IMR-90 (cell line): ENCODE measurements around the gene SOCS6. TPM values are rescaled to one million over a fixed set of nuclear protein-coding genes. Genes with fewer than 3 reads are reported as not detected.

Experiments used
- ATAC-seq: fragments of 200-7000 bp; cut with Tn5 transposase; 2 replicates; pipeline ENCODE4 v1.9.1; 2020; ENCODE audit warnings: low read depth, mild to moderate bottlenecking, moderate library complexity
- BruUV-seq: library from RNA; stranded (reverse); fragments of 400-500 nt; replicated peaks from 2 replicates; lab custom pipeline; 2021; lab: Mats Ljungman, UMichigan
- CTCF ChIA-PET: fragments of 300-600 bp; formaldehyde crosslinking; extraction: SDS; loops from one replicate; lab custom pipeline; 2021; ENCODE audit warnings: antibody characterized with exemption; lab: Yijun Ruan, JAX
- POLR2A ChIA-PET: fragments of 300-600 bp; sonication (Branson Sonifier 250); formaldehyde crosslinking; loops from one replicate; lab custom pipeline; 2022; ENCODE audit warnings: antibody characterized with exemption; ENCODE audit not compliant: unreplicated experiment; lab: Charles Lee
- DNase-seq: peaks from one replicate; pipeline ENCODE4 v3.0.0; 2013
- H2AFZ ChIP-seq: replicated peaks from 2 replicates; pipeline ENCODE3; 2013; ENCODE audit warnings: low read length, mild to moderate bottlenecking; ENCODE audit not compliant: poor library complexity
- H2AK5ac ChIP-seq: 2 replicates; pipeline ENCODE4 v1.6.1; 2013; ENCODE audit warnings: low read depth, low read length, inconsistent platforms
- H2AK9ac ChIP-seq: replicated peaks from 2 replicates; pipeline ENCODE3; 2013; ENCODE audit warnings: mild to moderate bottlenecking, low read depth, low read length, moderate library complexity; ENCODE audit not compliant: poor library complexity
- H2BK120ac ChIP-seq: 2 replicates; pipeline ENCODE4 v1.6.1; 2013; ENCODE audit warnings: low read depth, low read length, inconsistent platforms
- H2BK15ac ChIP-seq: 3 replicates; pipeline ENCODE4 v1.6.1; 2013; ENCODE audit warnings: low read depth, low read length, inconsistent platforms
- H2BK20ac ChIP-seq: 2 replicates; pipeline ENCODE4 v1.6.1; 2013; ENCODE audit warnings: low read depth, mild to moderate bottlenecking, inconsistent platforms, low read length, moderate library complexity
- H2BK5ac ChIP-seq: 2 replicates; pipeline ENCODE4 v1.6.1; 2013; ENCODE audit warnings: mild to moderate bottlenecking, low read depth, low read length, inconsistent platforms; ENCODE audit not compliant: poor library complexity, severe bottlenecking
- H3K14ac ChIP-seq: replicated peaks from 2 replicates; pipeline ENCODE4 v1.6.1; 2013; ENCODE audit warnings: low read depth, low read length, inconsistent platforms
- H3K18ac ChIP-seq: 2 replicates; pipeline ENCODE4 v1.6.1; 2013; ENCODE audit warnings: low read depth, low read length, control low read depth
- H3K23ac ChIP-seq: 2 replicates; pipeline ENCODE4 v1.6.1; 2013; ENCODE audit warnings: low read depth, low read length, inconsistent platforms
- H3K27ac ChIP-seq: 2 replicates; pipeline ENCODE4 v1.5.1; 2013; ENCODE audit warnings: mild to moderate bottlenecking, control low read depth, low read length; ENCODE audit not compliant: insufficient read depth
- H3K27me3 ChIP-seq: 2 replicates; pipeline ENCODE4 v1.6.1; 2013; ENCODE audit warnings: low read length; ENCODE audit not compliant: control insufficient read depth, insufficient read depth
- H3K36me3 ChIP-seq: 2 replicates; pipeline ENCODE4 v1.6.1; 2013; ENCODE audit warnings: low read length, mixed read lengths; ENCODE audit not compliant: control insufficient read depth, insufficient read depth
- H3K4ac ChIP-seq: 2 replicates; pipeline ENCODE4 v1.6.1; 2013; ENCODE audit warnings: low read depth, low read length, inconsistent platforms
- H3K4me1 ChIP-seq: 2 replicates; pipeline ENCODE4 v1.6.1; 2013; ENCODE audit warnings: low read length, mixed read lengths; ENCODE audit not compliant: control insufficient read depth, insufficient read depth
- H3K4me2 ChIP-seq: 2 replicates; pipeline ENCODE4 v1.6.1; 2013; ENCODE audit warnings: low read depth, mild to moderate bottlenecking, control low read depth, low read length, moderate library complexity
- H3K4me3 ChIP-seq: 2 replicates; pipeline ENCODE4 v1.5.1; 2013; ENCODE audit warnings: low read depth, mild to moderate bottlenecking, control low read depth, low read length, moderate library complexity; ENCODE audit not compliant: insufficient read depth
- H3K56ac ChIP-seq: 2 replicates; pipeline ENCODE4 v1.6.1; 2013; ENCODE audit warnings: low read length, inconsistent platforms; ENCODE audit not compliant: insufficient read depth; ENCODE audit errors: extremely low read depth
- H3K79me1 ChIP-seq, 2 experiments: 2 replicates each; pipeline ENCODE4 v1.6.1; 2013; ENCODE audit warnings: low read length in 2 of 2, inconsistent platforms in 1 of 2, low read depth in 1 of 2
- H3K9ac ChIP-seq: 2 replicates; pipeline ENCODE4 v1.6.1; 2013; ENCODE audit warnings: low read depth, low read length, control low read depth
- H3K9me1 ChIP-seq: 2 replicates; pipeline ENCODE4 v1.6.1; 2013; ENCODE audit warnings: low read length, inconsistent platforms; ENCODE audit not compliant: insufficient read depth
- H3K9me3 ChIP-seq: 2 replicates; pipeline ENCODE4 v1.6.1; 2013; ENCODE audit warnings: low read length; ENCODE audit not compliant: control insufficient read depth, insufficient read depth
- H4K20me1 ChIP-seq: 2 replicates; pipeline ENCODE4 v1.6.1; 2013; ENCODE audit warnings: low read length, inconsistent platforms; ENCODE audit not compliant: insufficient read depth
- H4K5ac ChIP-seq: 2 replicates; pipeline ENCODE4 v1.6.1; 2013; ENCODE audit warnings: mild to moderate bottlenecking, low read depth, low read length, control low read depth
- H4K8ac ChIP-seq, 2 experiments: 2 replicates each; pipeline ENCODE4 v1.6.1; 2013; ENCODE audit warnings: low read depth in 2 of 2, low read length in 2 of 2, control low read depth in 1 of 2, inconsistent platforms in 1 of 2
- H4K91ac ChIP-seq: 2 replicates; pipeline ENCODE4 v1.6.1; 2013; ENCODE audit warnings: low read depth, low read length, inconsistent platforms; ENCODE audit not compliant: insufficient read depth
- BHLHE40 ChIP-seq: fragments of 150-350 bp; IDR thresholded peaks from 2 replicates; pipeline ENCODE4 v1.6.1; 2016; ENCODE audit warnings: mild to moderate bottlenecking, low read depth, low read length
- CHD1 ChIP-seq: IDR thresholded peaks from 2 replicates; pipeline ENCODE4 v1.6.1; 2012; ENCODE audit warnings: low read depth, low read length, improper control_type of control experiment
- ELK1 ChIP-seq: fragments of 150-350 bp; IDR thresholded peaks from 2 replicates; pipeline ENCODE4 v1.6.1; 2016; ENCODE audit warnings: low read depth, mild to moderate bottlenecking, low read length, moderate library complexity, borderline replicate concordance
- RAD21 ChIP-seq: IDR thresholded peaks from 2 replicates; pipeline ENCODE4 v1.6.1; 2012; ENCODE audit warnings: low read length, improper control_type of control experiment
- WGBS, 2 experiments: methylation state at CpG; one replicate each; pipeline versions ENCODE4 v1.1.5 to v1.1.7; 2013; ENCODE audit warnings: missing lambda C conversion rate in 2 of 2; ENCODE audit not compliant: insufficient read length in 1 of 2; ENCODE audit errors: extremely low coverage in 2 of 2; 5-methylcytosine and 5-hydroxymethylcytosine counted together
- dilution Hi-C: fragments of 300-500 bp; cut with HindIII; formaldehyde crosslinking; loops from one replicate; pipeline ENCODE4 v1.14.3; 2018; ENCODE audit warnings: low sequenced_read_pairs; ENCODE audit not compliant: unreplicated experiment
- in situ Hi-C: fragments of 300-500 bp; cut with MboI; formaldehyde crosslinking; loops from 3 replicates; pipeline ENCODE4 v1.14.3; 2019; ENCODE audit warnings: low sequenced_read_pairs, inconsistent platforms, mixed read lengths
- intact Hi-C: fragments of 100-400 bp; cut with micrococcal nuclease; formaldehyde crosslinking; loops from 2 replicates; pipeline ENCODE4 v1.10.0; 2022
- polyA plus RNA-seq, 3 experiments: library from polyadenylated mRNA; depleted of rRNA; stranded (reverse); fragments of >200 nt; gene quantifications; 2 replicates each; pipeline ENCODE4 v1.2.3, GENCODE V29; 2012; ENCODE audit warnings: low replicate concordance in 1 of 3
- total RNA-seq: library from RNA; depleted of rRNA; stranded (reverse); fragments of >200 nt; gene quantifications from 2 replicates; pipeline ENCODE4 v1.2.3, GENCODE V29; 2012

Gene SOCS6
- total and polyA plus RNA-seq, 2 of the 4 experiments (the other 2 are of a cell fraction), result 21.3 to 57.4 TPM

DNA sequence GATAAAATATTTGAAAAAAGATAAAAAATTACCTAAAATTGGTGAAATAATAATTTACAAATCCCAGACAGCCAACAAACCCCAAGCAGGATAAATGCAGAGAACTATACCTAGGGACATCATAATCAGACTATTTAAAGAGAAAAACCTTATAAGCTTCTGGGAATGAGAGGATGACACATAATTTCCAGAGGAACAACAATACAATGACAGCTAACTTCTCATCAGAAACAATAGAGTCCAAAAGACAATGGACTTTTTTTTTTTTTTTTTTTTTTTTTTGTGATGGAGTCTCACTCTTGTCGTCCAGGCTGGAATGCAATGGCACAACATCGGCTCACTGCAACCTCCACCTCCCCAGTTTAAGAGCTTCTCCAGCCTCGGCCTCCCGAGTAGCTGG lies 65.2 kb downstream of the SOCS6 start:
- Histone ChIP-seq H3K9me3 (no peaks in the 10 kb centered on the region), H3K4me2 (no peak overlapping the region), H3K27me3 (no peaks in the 10 kb centered on the region), H3K4ac (no peak overlapping the region), H3K4me1 (no peaks in the 10 kb centered on the region; the same call in 1 of the 2 replicates), H3K23ac (no peak overlapping the region), H3K56ac (no peak overlapping the region), H2BK20ac (no peak overlapping the region), H4K20me1 (no peaks in the 10 kb centered on the region), H4K91ac (no peak overlapping the region), H4K5ac (no peak overlapping the region), H2AK5ac (no peak overlapping the region), H3K14ac (no peak overlapping the region), H2BK120ac (no peak overlapping the region), H2AFZ (no peak overlapping the region), H3K9me1 (no peaks in the 10 kb centered on the region), H2BK5ac (no peak overlapping the region), H2BK15ac (no peak overlapping the region), H3K4me3 (no peak overlapping the region), H3K9ac (no peak overlapping the region), H3K27ac (no peak overlapping the region), H2AK9ac (no peak overlapping the region), H3K79me1 (0 out of 4 replicates have a peak, but pooled peaks cover 0 to 3% of the 10 kb centered on the region in 2 experiments), H3K36me3 (peaks cover 2% of the 10 kb centered on the region; the same call in 1 of the 2 replicates), H4K8ac (no peak overlapping the region), H3K18ac (no peak overlapping the region)
- ATAC-seq (no peak), DNase-seq (no peak)
- no TSS peak for BruUV-seq
- CTCF ChIA-PET, result no interaction called here
- in situ Hi-C loops (no loop called here), dilution Hi-C loops (no loop called here), intact Hi-C loops (no loop called here)
- no CpG with 5 or more reads among the region's 4 CpGs for WGBS, 2 experiments
- TF ChIP-seq CHD1, result no peak
- no peak for TF ChIP-seq RAD21
- TF ChIP-seq BHLHE40, result no peak
- TF ChIP-seq ELK1, result no peak
- POLR2A ChIA-PET, result no interaction called here
